ENCODE measurements around the gene PGK1.
"Not testable (repeated sequence)": the region's sequence is repeated elsewhere in the genome, so short reads cannot be mapped to it uniquely, and the experiment has no call there.

Gene PGK1

DNA sequence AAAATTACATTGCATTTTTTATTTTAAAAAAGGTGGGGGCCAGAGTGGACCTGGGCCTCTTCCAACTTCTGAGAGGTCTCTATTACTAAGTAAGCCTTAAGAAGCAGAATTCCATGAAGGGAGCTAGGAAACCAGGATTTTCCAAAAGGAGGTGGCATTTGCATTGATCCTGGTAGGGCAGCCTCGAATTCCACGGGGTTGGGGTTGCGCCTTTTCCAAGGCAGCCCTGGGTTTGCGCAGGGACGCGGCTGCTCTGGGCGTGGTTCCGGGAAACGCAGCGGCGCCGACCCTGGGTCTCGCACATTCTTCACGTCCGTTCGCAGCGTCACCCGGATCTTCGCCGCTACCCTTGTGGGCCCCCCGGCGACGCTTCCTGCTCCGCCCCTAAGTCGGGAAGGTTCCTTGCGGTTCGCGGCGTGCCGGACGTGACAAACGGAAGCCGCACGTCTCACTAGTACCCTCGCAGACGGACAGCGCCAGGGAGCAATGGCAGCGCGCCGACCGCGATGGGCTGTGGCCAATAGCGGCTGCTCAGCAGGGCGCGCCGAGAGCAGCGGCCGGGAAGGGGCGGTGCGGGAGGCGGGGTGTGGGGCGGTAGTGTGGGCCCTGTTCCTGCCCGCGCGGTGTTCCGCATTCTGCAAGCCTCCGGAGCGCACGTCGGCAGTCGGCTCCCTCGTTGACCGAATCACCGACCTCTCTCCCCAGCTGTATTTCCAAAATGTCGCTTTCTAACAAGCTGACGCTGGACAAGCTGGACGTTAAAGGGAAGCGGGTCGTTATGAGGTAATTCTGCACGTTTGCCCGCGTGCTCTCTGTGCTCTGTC, at the start of gene PGK1:
Gene PGK1 (plus strand): TSS at position 626 of the 824 bp plus-strand sequence. CDS start 93 bp downstream, at position 719.
- no peak for TF ChIP-seq EZH2 (IDR thresholded peaks at IDR 0.05)
- peak; percentile 85 for TF ChIP-seq POLR2AphosphoS5 (IDR thresholded peaks at IDR 0.05; ENCODE audit: borderline replicate concordance, low read depth, low read length)
- peak; percentile 85 for TF ChIP-seq FOXP2 (optimal IDR thresholded peaks at IDR 0.05; ENCODE audit: control extremely low read depth, extremely low read length, insufficient read depth)
- H3K27ac ChIP-seq = peak within 1 kb of the TSS; percentile 93
- peak within 1 kb of the TSS; percentile 94 for H3K9ac ChIP-seq (ENCODE audit: insufficient read length)
- H3K36me3 ChIP-seq (ENCODE audit: insufficient read depth, low read length) = peaks cover 22% of the 10 kb centered on the region
- peak; percentile 55 for DNase-seq (ENCODE audit: low read depth, low spot score)
- H3K4me3 ChIP-seq = peak within 1 kb of the TSS; percentile 88
- no peaks in the 10 kb centered on the region for H3K9me3 ChIP-seq (ENCODE audit: low read depth, low read length)

- Histone ChIP-seq H3K4me3 (no peak overlapping the region), H3K9ac (ENCODE audit: insufficient read length) (no peak overlapping the region), H3K36me3 (ENCODE audit: insufficient read depth, low read length) (no peaks in the 10 kb centered on the region), H3K27ac (no peak overlapping the region), H3K9me3 (ENCODE audit: low read depth, low read length) (no peaks in the 10 kb centered on the region)
- TF ChIP-seq FOXP2 (optimal IDR thresholded peaks at IDR 0.05; ENCODE audit: control extremely low read depth, extremely low read length, insufficient read depth) (no peak), EZH2 (IDR thresholded peaks at IDR 0.05) (no peak), POLR2AphosphoS5 (IDR thresholded peaks at IDR 0.05; ENCODE audit: borderline replicate concordance, low read depth, low read length) (no peak)
- no peak for DNase-seq (ENCODE audit: low read depth, low spot score)
Observed at GRCh38 chrX:78063687-78064086, 40.4 kb upstream of the PGK1 start.

GRCh38 chrX:78064152-78064551, 39.9 kb upstream of the PGK1 start:
- Histone ChIP-seq H3K9ac (ENCODE audit: insufficient read length) (no peak overlapping the region), H3K27ac (no peak overlapping the region), H3K36me3 (ENCODE audit: insufficient read depth, low read length) (no peaks in the 10 kb centered on the region), H3K9me3 (ENCODE audit: low read depth, low read length) (no peaks in the 10 kb centered on the region), H3K4me3 (no peak overlapping the region)
- TF ChIP-seq FOXP2 (optimal IDR thresholded peaks at IDR 0.05; ENCODE audit: control extremely low read depth, extremely low read length, insufficient read depth) (no peak), POLR2AphosphoS5 (IDR thresholded peaks at IDR 0.05; ENCODE audit: borderline replicate concordance, low read depth, low read length) (no peak), EZH2 (IDR thresholded peaks at IDR 0.05) (no peak)
- DNase-seq (ENCODE audit: low read depth, low spot score) = no peak

- not testable (repeated sequence) for H3K36me3 ChIP-seq (ENCODE audit: insufficient read depth, low read length); H3K27ac ChIP-seq; H3K9ac ChIP-seq (ENCODE audit: insufficient read length); H3K4me3 ChIP-seq; H3K9me3 ChIP-seq (ENCODE audit: low read depth, low read length); DNase-seq (ENCODE audit: low read depth, low spot score)
Observed at GRCh38 chrX:78064698-78065601, 39.1 kb upstream of the PGK1 start.

- no peaks in the 10 kb centered on the region for H3K36me3 ChIP-seq (ENCODE audit: insufficient read depth, low read length)
- no peak for DNase-seq (ENCODE audit: low read depth, low spot score)
- no peak for TF ChIP-seq FOXP2 (optimal IDR thresholded peaks at IDR 0.05; ENCODE audit: control extremely low read depth, extremely low read length, insufficient read depth)
- TF ChIP-seq POLR2AphosphoS5 (IDR thresholded peaks at IDR 0.05; ENCODE audit: borderline replicate concordance, low read depth, low read length) = no peak
- no peak for TF ChIP-seq EZH2 (IDR thresholded peaks at IDR 0.05)
- H3K4me3 ChIP-seq = no peak overlapping the region
- no peak overlapping the region for H3K9ac ChIP-seq (ENCODE audit: insufficient read length)
- H3K9me3 ChIP-seq (ENCODE audit: low read depth, low read length) = no peaks in the 10 kb centered on the region
- no peak overlapping the region for H3K27ac ChIP-seq
Observed at GRCh38 chrX:78066110-78066509, 37.9 kb upstream of the PGK1 start.

- TF ChIP-seq EZH2 (IDR thresholded peaks at IDR 0.05) = no peak
- no peak for TF ChIP-seq POLR2AphosphoS5 (IDR thresholded peaks at IDR 0.05; ENCODE audit: borderline replicate concordance, low read depth, low read length)
- no peak for TF ChIP-seq FOXP2 (optimal IDR thresholded peaks at IDR 0.05; ENCODE audit: control extremely low read depth, extremely low read length, insufficient read depth)
- Histone ChIP-seq H3K9ac (ENCODE audit: insufficient read length) (no peak overlapping the region), H3K9me3 (ENCODE audit: low read depth, low read length) (no peaks in the 10 kb centered on the region), H3K36me3 (ENCODE audit: insufficient read depth, low read length) (no peaks in the 10 kb centered on the region), H3K27ac (no peak overlapping the region), H3K4me3 (no peak overlapping the region)
- DNase-seq (ENCODE audit: low read depth, low spot score) = no peak
Observed at GRCh38 chrX:78071331-78071730, 32.7 kb upstream of the PGK1 start.

DNA sequence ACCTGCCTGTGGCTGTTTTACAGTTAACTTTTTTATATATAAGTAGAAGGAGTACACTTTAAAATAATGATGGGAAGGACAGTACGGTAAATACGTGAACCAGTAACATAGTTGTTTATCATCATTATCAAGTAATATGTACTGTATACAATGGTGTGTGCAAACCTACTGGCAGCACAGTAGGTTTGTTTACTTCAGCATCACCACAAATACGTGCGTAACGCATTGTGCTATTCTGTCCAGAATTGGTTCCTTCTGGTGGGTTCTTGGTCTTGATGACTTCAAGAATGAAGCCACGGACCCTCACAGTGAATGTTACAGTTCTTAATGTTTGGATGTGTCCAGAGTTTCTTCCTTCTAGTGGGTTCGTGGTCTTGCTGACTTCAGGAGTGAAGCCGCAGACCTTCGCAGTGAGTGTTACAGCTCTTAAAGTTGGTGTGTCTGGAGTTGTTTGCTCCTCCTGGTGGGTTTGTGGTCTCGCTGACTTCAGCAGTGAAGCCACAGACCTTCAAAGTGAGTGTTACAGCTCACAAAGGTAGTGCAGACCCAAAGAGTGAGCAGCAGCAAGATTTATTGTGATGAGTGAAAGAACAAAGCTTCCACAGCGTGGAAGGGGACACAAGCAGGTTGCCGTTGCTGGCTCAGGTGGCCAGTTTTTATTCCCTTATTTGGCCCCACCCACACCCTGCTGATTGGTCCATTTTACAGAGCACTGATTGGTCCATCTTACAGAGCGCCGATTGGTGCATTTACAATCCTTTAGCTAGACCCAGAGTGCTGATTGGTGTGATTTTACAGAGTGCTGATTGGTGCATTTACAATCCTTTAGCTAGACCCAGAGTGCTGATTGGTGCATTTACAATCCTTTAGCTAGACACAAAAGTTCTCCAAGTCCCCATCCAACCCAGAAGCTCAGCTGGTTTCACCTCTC, 30.6 kb upstream of the PGK1 start:
- not testable (repeated sequence) for H3K9me3 ChIP-seq (ENCODE audit: low read depth, low read length); H3K4me3 ChIP-seq; H3K36me3 ChIP-seq (ENCODE audit: insufficient read depth, low read length); H3K27ac ChIP-seq; H3K9ac ChIP-seq (ENCODE audit: insufficient read length); DNase-seq (ENCODE audit: low read depth, low spot score)

- H3K27ac ChIP-seq = no peak overlapping the region
- TF ChIP-seq EZH2 (IDR thresholded peaks at IDR 0.05) (no peak), POLR2AphosphoS5 (IDR thresholded peaks at IDR 0.05; ENCODE audit: borderline replicate concordance, low read depth, low read length) (no peak), FOXP2 (optimal IDR thresholded peaks at IDR 0.05; ENCODE audit: control extremely low read depth, extremely low read length, insufficient read depth) (no peak)
- no peak for DNase-seq (ENCODE audit: low read depth, low spot score)
- no peaks in the 10 kb centered on the region for H3K36me3 ChIP-seq (ENCODE audit: insufficient read depth, low read length)
- H3K4me3 ChIP-seq = no peak overlapping the region
- H3K9me3 ChIP-seq (ENCODE audit: low read depth, low read length) = no peaks in the 10 kb centered on the region
- H3K9ac ChIP-seq (ENCODE audit: insufficient read length) = no peak overlapping the region
Observed at GRCh38 chrX:78074088-78074487, 30.0 kb upstream of the PGK1 start.

All from SK-N-MC (cell line).